Fibroblast of lung (primary cell): Measurements from ENCODE around the gene CMSS1. TPM values are rescaled to one million over a fixed set of nuclear protein-coding genes. Genes with fewer than 3 reads are reported as not detected.

ENCODE experiments used
- DNase-seq, 2 donors: peaks; one replicate each; pipeline versions ENCODE4 v3.0.0 to v3.0.0-alpha.2; 2010; ENCODE audit warnings: low read depth in 2 of 2
- H2AFZ ChIP-seq: 2 replicates; pipeline ENCODE4 v1.5.1; 2012; ENCODE audit warnings: low read length, control low read depth, inconsistent platforms
- H3K27ac ChIP-seq: 2 replicates; pipeline ENCODE4 v1.5.1; 2011; ENCODE audit warnings: low read length, control low read depth; ENCODE audit not compliant: insufficient read depth
- H3K27me3 ChIP-seq: 2 replicates; pipeline ENCODE4 v1.5.1; 2011; ENCODE audit warnings: mild to moderate bottlenecking, low read length; ENCODE audit not compliant: control insufficient read depth, insufficient read depth
- H3K36me3 ChIP-seq: 2 replicates; pipeline ENCODE4 v1.5.1; 2011; ENCODE audit warnings: low read length; ENCODE audit not compliant: control insufficient read depth, insufficient read depth
- H3K4me1 ChIP-seq: 2 replicates; pipeline ENCODE4 v1.5.1; 2011; ENCODE audit warnings: low read length; ENCODE audit not compliant: control insufficient read depth, insufficient read depth; ENCODE audit errors: extremely low read depth
- H3K4me2 ChIP-seq: 2 replicates; pipeline ENCODE4 v1.5.1; 2011; ENCODE audit warnings: low read length, control low read depth; ENCODE audit not compliant: insufficient read depth; ENCODE audit errors: extremely low read depth
- H3K4me3 ChIP-seq, 4 experiments: fragments of 200-600 bp in 1 of 4; sonication (generic) in 1 of 4; replicated peaks in 1 of 4; 2 replicates each; pipeline ENCODE4 v1.5.1; 2011 to 2016; ENCODE audit warnings: low read length in 4 of 4, low read depth in 3 of 4, mild to moderate bottlenecking in 3 of 4, control low read depth in 2 of 4, inconsistent platforms in 1 of 4, mixed read lengths in 1 of 4; ENCODE audit not compliant: insufficient read depth in 1 of 4; ENCODE audit errors: control extremely low read depth in 1 of 4
- H3K79me2 ChIP-seq: 2 replicates; pipeline ENCODE4 v1.5.1; 2012; ENCODE audit warnings: mild to moderate bottlenecking, low read length, inconsistent platforms; ENCODE audit not compliant: control insufficient read depth, insufficient read depth
- H3K9ac ChIP-seq: 2 replicates; pipeline ENCODE4 v1.5.1; 2011; ENCODE audit warnings: mild to moderate bottlenecking, low read length, control low read depth; ENCODE audit not compliant: insufficient read depth
- H3K9me3 ChIP-seq: 2 replicates; pipeline ENCODE4 v1.5.1; 2012; ENCODE audit warnings: low read depth, low read length; ENCODE audit not compliant: control insufficient read depth, insufficient read depth
- H4K20me1 ChIP-seq: 2 replicates; pipeline ENCODE4 v1.5.1; 2011; ENCODE audit warnings: low read length; ENCODE audit not compliant: control insufficient read depth, insufficient read depth; ENCODE audit errors: extremely low read depth
- EZH2 ChIP-seq: IDR thresholded peaks from 2 replicates; pipeline ENCODE4 v1.5.1; 2012; ENCODE audit warnings: low read length, control low read depth, mild to moderate bottlenecking; ENCODE audit errors: missing control alignments
- polyA plus RNA-seq, 2 donors: library from polyadenylated mRNA; depleted of rRNA in 1 of 2; stranded (reverse) in 1 of 2; unstranded in 1 of 2; fragments of >200 nt; gene quantifications; 2 replicates each; pipeline ENCODE4 v1.2.1, GENCODE V29; 2011 to 2012; ENCODE audit warnings: missing spikeins in 1 of 2
- total RNA-seq: library from RNA; depleted of rRNA; stranded (reverse); fragments of >200 nt; gene quantifications from 2 replicates; pipeline ENCODE4 v1.2.1, GENCODE V29; 2014
- TF ChIP-seq, protein P1 (sequence below), 2 donors: IDR thresholded peaks in 1 of 2; conservative IDR thresholded peaks in 1 of 2; 1 replicate in 1 of 2; 2 replicates in 1 of 2; pipeline ENCODE4 v1.5.1; 2011 to 2012; ENCODE audit warnings: low read length in 2 of 2, control low read depth in 1 of 2, inconsistent platforms in 1 of 2, low read depth in 1 of 2, mild to moderate bottlenecking in 1 of 2

The CMSS1 gene
- total and polyA plus RNA-seq, 2 donors (not counting 1 experiment from before 2014, with no cell fraction given): 6.9 to 13.2 TPM

GRCh38 chr3:99910752-99911290 is 93.2 kb downstream of the CMSS1 start:
- no peaks in the 10 kb centered on the region for H3K27me3 ChIP-seq
- H3K9me3 ChIP-seq: no peaks in the 10 kb centered on the region
- no peak for TF ChIP-seq EZH2
- TF ChIP-seq, protein P1, sequence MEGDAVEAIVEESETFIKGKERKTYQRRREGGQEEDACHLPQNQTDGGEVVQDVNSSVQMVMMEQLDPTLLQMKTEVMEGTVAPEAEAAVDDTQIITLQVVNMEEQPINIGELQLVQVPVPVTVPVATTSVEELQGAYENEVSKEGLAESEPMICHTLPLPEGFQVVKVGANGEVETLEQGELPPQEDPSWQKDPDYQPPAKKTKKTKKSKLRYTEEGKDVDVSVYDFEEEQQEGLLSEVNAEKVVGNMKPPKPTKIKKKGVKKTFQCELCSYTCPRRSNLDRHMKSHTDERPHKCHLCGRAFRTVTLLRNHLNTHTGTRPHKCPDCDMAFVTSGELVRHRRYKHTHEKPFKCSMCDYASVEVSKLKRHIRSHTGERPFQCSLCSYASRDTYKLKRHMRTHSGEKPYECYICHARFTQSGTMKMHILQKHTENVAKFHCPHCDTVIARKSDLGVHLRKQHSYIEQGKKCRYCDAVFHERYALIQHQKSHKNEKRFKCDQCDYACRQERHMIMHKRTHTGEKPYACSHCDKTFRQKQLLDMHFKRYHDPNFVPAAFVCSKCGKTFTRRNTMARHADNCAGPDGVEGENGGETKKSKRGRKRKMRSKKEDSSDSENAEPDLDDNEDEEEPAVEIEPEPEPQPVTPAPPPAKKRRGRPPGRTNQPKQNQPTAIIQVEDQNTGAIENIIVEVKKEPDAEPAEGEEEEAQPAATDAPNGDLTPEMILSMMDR (conservative IDR thresholded peaks at IDR 0.05 in 1 of 2, IDR thresholded peaks at IDR 0.05 in 1 of 2; ENCODE audit: low read depth in 1 of 2, low read length in 2 of 2): no peak
- H3K79me2 ChIP-seq: no peaks in the 10 kb centered on the region
- H3K9ac ChIP-seq: no peak overlapping the region
- no peak overlapping the region for H3K4me3 ChIP-seq
- H3K4me1 ChIP-seq: no peaks in the 10 kb centered on the region
- H3K27ac ChIP-seq: no peak overlapping the region
- no peaks in the 10 kb centered on the region for H4K20me1 ChIP-seq
- DNase-seq: no peak
- no peak overlapping the region for H3K4me2 ChIP-seq
- H3K36me3 ChIP-seq: no peaks in the 10 kb centered on the region
- H2AFZ ChIP-seq: no peak overlapping the region

- DNase-seq: peak in 1 of 2 donors; percentile 59
- Histone ChIP-seq H3K4me1 (no peaks in the 10 kb centered on the region), H3K4me2 (no peak overlapping the region), H3K27ac (no peak overlapping the region), H4K20me1 (no peaks in the 10 kb centered on the region), H3K9me3 (no peaks in the 10 kb centered on the region), H3K79me2 (no peaks in the 10 kb centered on the region), H3K9ac (no peak overlapping the region), H2AFZ (no peak overlapping the region), H3K27me3 (no peaks in the 10 kb centered on the region), H3K4me3 (no peak overlapping the region), H3K36me3 (no peaks in the 10 kb centered on the region)
- TF ChIP-seq, protein P1 (conservative IDR thresholded peaks at IDR 0.05 in 1 of 2, IDR thresholded peaks at IDR 0.05 in 1 of 2; ENCODE audit: low read depth in 1 of 2, low read length in 2 of 2): no peak
- TF ChIP-seq EZH2: no peak
Measured at GRCh38 chr3:99911433-99911832, 93.8 kb downstream of the CMSS1 start.

- Histone ChIP-seq H3K4me1 (no peaks in the 10 kb centered on the region), H3K36me3 (no peaks in the 10 kb centered on the region), H2AFZ (no peak overlapping the region), H3K4me2 (no peak overlapping the region), H3K27ac (no peak overlapping the region), H3K9me3 (no peaks in the 10 kb centered on the region), H4K20me1 (no peaks in the 10 kb centered on the region), H3K9ac (no peak overlapping the region), H3K4me3 (no peak overlapping the region), H3K27me3 (no peaks in the 10 kb centered on the region), H3K79me2 (no peaks in the 10 kb centered on the region)
- TF ChIP-seq, protein P1 (conservative IDR thresholded peaks at IDR 0.05 in 1 of 2, IDR thresholded peaks at IDR 0.05 in 1 of 2; ENCODE audit: low read depth in 1 of 2, low read length in 2 of 2): no peak
- no peak for TF ChIP-seq EZH2
- no peak for DNase-seq
Measured at GRCh38 chr3:99915906-99916432, 98.3 kb downstream of the CMSS1 start.
